Stimulated activated memory B cell treated with anti-CD40 and anti-IgM and Interleukin-4, amounts not matched to agents 10 μg/mL and 1 μg/mL and 100 μg/mL, for 72 hours (primary cell): ENCODE results near the gene ABL2.

ENCODE experiments used
- ATAC-seq: fragments of 150-1000 bp; cut with Tn5 transposase; 2 replicates; pipeline ENCODE4 v1.10.0; 2021
- H3K27ac Mint-ChIP-seq: one replicate; pipeline ENCODE4 v1.8.0; 2022; ENCODE audit warnings: mild to moderate bottlenecking, mixed read lengths
- H3K27me3 Mint-ChIP-seq: one replicate; pipeline ENCODE4 v1.8.0; 2022; ENCODE audit warnings: mixed read lengths
- H3K36me3 Mint-ChIP-seq: one replicate; pipeline ENCODE4 v1.8.0; 2022; ENCODE audit warnings: mixed read lengths
- H3K4me1 Mint-ChIP-seq: one replicate; pipeline ENCODE4 v1.8.0; 2022; ENCODE audit warnings: mixed read lengths
- H3K4me3 Mint-ChIP-seq: one replicate; pipeline ENCODE4 v1.8.0; 2022; ENCODE audit warnings: mild to moderate bottlenecking, moderate library complexity, mixed read lengths
- H3K9me3 Mint-ChIP-seq: one replicate; pipeline ENCODE4 v1.8.0; 2022; ENCODE audit warnings: mixed read lengths

The ABL2 gene

GRCh38 chr1:179167418-179167777, 62.1 kb downstream of the ABL2 start:
- H3K4me3 Mint-ChIP-seq = no peak overlapping the region
- peaks cover 29% of the 10 kb centered on the region for H3K4me1 Mint-ChIP-seq
- peak overlapping the region; percentile 44 for H3K27ac Mint-ChIP-seq
- no peak for ATAC-seq
- no peaks in the 10 kb centered on the region for H3K36me3 Mint-ChIP-seq
- H3K9me3 Mint-ChIP-seq = no peaks in the 10 kb centered on the region
- no peaks in the 10 kb centered on the region for H3K27me3 Mint-ChIP-seq

DNA sequence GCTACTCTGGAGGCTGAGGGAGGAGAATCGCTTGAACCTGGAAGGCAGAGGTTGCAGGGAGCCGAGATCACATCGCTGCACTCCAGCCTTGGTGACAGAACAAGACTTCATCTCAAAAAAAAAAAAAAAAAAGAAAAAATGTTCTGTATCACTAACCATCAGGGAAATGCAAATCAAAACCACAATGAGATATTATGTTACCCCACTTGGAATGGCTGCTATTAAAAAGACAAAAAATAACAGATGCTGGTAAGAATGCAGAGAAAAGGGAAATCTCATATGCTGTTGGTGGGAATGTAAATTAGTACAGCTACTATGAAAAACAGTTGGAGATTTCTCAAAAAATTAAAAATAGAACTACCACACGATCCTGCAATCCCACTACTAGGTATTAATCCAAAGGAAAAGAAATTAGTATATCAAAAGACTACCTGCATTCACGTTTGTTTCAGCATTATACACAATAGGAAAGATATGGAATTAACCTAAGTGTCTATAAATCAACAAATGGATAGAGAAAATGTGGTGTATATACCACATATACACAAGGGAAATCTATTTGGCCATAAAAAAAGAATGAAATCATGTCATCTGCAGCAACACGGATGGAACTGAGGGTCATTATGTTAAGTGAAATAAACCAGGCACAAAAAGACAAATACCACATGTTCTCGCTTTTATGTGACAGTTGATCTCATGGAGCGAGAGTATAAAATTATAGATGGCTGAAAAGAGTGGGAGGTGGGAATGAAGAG, 62.6 kb downstream of the ABL2 start:
- peaks cover 29% of the 10 kb centered on the region for H3K4me1 Mint-ChIP-seq
- no peaks in the 10 kb centered on the region for H3K9me3 Mint-ChIP-seq
- ATAC-seq = no peak

DNA sequence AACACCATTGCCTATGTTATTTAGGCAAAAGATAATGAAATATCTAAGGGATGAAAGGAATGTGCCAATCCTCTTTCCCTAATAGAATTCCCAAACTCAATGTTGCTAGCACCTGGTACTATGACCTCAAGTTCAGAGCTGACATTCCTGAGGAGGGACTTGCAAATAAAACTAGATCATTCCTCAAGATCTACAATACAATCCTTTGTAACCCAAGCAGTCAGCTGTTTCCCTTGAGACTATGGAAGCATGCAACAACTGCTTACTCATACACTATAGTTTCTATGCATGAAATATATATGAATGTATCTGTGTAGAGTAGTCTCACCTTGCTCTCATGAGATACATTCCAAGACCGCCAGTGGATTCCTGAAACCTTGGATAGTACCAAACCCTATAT, 65.0 kb downstream of the ABL2 start:
- Mint-ChIP-seq H3K27me3 (no peaks in the 10 kb centered on the region), H3K36me3 (peaks cover 6% of the 10 kb centered on the region), H3K9me3 (no peaks in the 10 kb centered on the region), H3K27ac (no peak overlapping the region), H3K4me1 (peaks cover 29% of the 10 kb centered on the region), H3K4me3 (no peak overlapping the region)
- ATAC-seq = no peak

More for the DNA sequence above, 62.6 kb downstream of the ABL2 start:
- Mint-ChIP-seq H3K36me3 (peaks cover 2% of the 10 kb centered on the region), H3K4me3 (no peak overlapping the region), H3K27me3 (no peaks in the 10 kb centered on the region), H3K27ac (peak overlapping the region; percentile 44)

- ATAC-seq = no peak
- no peaks in the 10 kb centered on the region for H3K9me3 Mint-ChIP-seq
- H3K27me3 Mint-ChIP-seq = no peaks in the 10 kb centered on the region
- peaks cover 27% of the 10 kb centered on the region for H3K4me1 Mint-ChIP-seq
- no peak overlapping the region for H3K4me3 Mint-ChIP-seq
- H3K36me3 Mint-ChIP-seq = peaks cover 11% of the 10 kb centered on the region
- no peak overlapping the region for H3K27ac Mint-ChIP-seq
These were observed 72.8 kb downstream of the ABL2 start for GRCh38 chr1:179156708-179157107.

DNA sequence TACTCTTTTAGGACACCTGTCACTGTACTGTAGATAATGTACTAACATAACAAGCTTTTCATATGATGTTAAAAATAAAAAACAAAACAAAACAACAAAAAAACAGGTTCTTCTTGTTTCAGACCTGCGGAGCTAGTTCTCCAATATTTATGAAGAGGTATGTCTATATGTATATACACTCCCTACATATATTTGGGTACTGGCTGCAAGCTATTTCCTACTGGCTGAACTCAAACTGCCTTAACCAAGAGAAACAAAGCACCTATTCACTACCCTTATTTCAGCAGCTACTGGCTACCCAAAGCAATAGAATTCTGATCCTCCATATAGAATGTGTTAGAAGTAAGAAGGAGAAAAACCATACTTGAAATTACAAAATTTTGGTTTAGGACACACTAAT, 73.5 kb downstream of the ABL2 start:
- ATAC-seq = no peak
- Mint-ChIP-seq H3K27ac (no peak overlapping the region), H3K9me3 (no peaks in the 10 kb centered on the region), H3K4me3 (no peak overlapping the region), H3K36me3 (peaks cover 9% of the 10 kb centered on the region), H3K27me3 (no peaks in the 10 kb centered on the region), H3K4me1 (peaks cover 27% of the 10 kb centered on the region)

DNA sequence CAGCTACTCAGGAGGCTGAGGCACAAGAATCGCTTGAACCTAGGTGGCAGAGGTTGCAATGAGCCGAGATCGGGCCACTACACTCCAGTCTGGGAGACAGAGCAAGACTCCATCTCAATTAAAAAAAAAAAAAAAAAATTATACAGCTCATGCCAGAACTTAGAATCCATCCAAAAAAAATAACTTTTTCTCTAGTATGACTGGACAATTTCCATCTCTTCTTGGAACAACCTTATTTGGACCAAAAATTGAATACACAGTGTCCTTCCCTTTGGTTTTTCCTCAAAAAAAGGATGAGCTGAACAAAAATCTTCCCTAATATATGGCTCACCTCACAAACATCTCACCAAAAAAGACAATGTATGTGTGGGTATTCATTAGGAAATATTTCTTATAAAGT, 73.9 kb downstream of the ABL2 start:
- Mint-ChIP-seq H3K36me3 (peaks cover 13% of the 10 kb centered on the region), H3K27me3 (no peaks in the 10 kb centered on the region), H3K4me1 (peaks cover 27% of the 10 kb centered on the region), H3K4me3 (no peak overlapping the region), H3K27ac (no peak overlapping the region), H3K9me3 (no peaks in the 10 kb centered on the region)
- ATAC-seq = no peak

- Mint-ChIP-seq H3K27me3 (no peaks in the 10 kb centered on the region), H3K4me3 (no peak overlapping the region), H3K27ac (peak overlapping the region; percentile 15), H3K9me3 (no peaks in the 10 kb centered on the region), H3K4me1 (peaks cover 27% of the 10 kb centered on the region), H3K36me3 (peaks cover 19% of the 10 kb centered on the region)
- no peak for ATAC-seq
These were observed 75.0 kb downstream of the ABL2 start for GRCh38 chr1:179154437-179154836.

- Mint-ChIP-seq H3K36me3 (peaks cover 28% of the 10 kb centered on the region), H3K9me3 (no peaks in the 10 kb centered on the region), H3K4me1 (peaks cover 27% of the 10 kb centered on the region), H3K27ac (no peak overlapping the region), H3K27me3 (no peaks in the 10 kb centered on the region), H3K4me3 (no peak overlapping the region)
- no peak for ATAC-seq
These were observed 76.3 kb downstream of the ABL2 start for GRCh38 chr1:179153217-179153616.

- ATAC-seq = peak; percentile 58
- Mint-ChIP-seq H3K9me3 (no peaks in the 10 kb centered on the region), H3K36me3 (peaks cover 32% of the 10 kb centered on the region), H3K4me3 (no peak overlapping the region), H3K27me3 (no peaks in the 10 kb centered on the region), H3K4me1 (peaks cover 27% of the 10 kb centered on the region), H3K27ac (no peak overlapping the region)
These were observed 77.4 kb downstream of the ABL2 start for GRCh38 chr1:179151908-179152682.

- Mint-ChIP-seq H3K4me1 (peaks cover 8% of the 10 kb centered on the region), H3K36me3 (peaks cover 22% of the 10 kb centered on the region), H3K27me3 (no peaks in the 10 kb centered on the region), H3K9me3 (no peaks in the 10 kb centered on the region), H3K4me3 (no peak overlapping the region), H3K27ac (no peak overlapping the region)
- ATAC-seq = no peak
These were observed 82.6 kb downstream of the ABL2 start for GRCh38 chr1:179146911-179147310.

- H3K4me1 Mint-ChIP-seq = peaks cover 10% of the 10 kb centered on the region
- H3K9me3 Mint-ChIP-seq = no peaks in the 10 kb centered on the region
- no peak overlapping the region for H3K27ac Mint-ChIP-seq
- peaks cover 22% of the 10 kb centered on the region for H3K36me3 Mint-ChIP-seq
- no peak overlapping the region for H3K4me3 Mint-ChIP-seq
- no peaks in the 10 kb centered on the region for H3K27me3 Mint-ChIP-seq
- ATAC-seq = no peak
These were observed 83.0 kb downstream of the ABL2 start for GRCh38 chr1:179146476-179146875.

DNA sequence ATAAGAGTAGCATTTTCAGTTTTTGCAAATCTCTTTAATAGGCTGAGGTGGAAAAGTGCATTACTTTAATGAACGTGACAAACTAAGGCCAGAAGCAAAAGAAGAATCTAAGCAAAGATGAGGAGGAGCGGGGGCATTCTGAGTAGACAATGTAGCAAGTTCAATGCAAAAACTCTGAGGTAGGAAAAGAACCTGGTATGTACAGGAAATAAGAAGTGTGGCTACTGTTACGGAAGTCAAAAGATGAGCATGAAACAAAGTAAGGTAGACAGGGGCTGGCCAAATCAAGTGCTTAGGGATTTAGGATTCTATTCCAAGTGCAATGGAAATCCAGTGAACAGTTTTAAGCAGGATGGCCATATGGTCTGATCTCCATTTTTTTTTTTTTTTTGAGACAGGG, 84.0 kb downstream of the ABL2 start:
- no peaks in the 10 kb centered on the region for H3K27me3 Mint-ChIP-seq
- peaks cover 12% of the 10 kb centered on the region for H3K4me1 Mint-ChIP-seq
- H3K4me3 Mint-ChIP-seq = no peak overlapping the region
- no peaks in the 10 kb centered on the region for H3K9me3 Mint-ChIP-seq
- H3K27ac Mint-ChIP-seq = no peak overlapping the region
- ATAC-seq = no peak
- H3K36me3 Mint-ChIP-seq = peaks cover 21% of the 10 kb centered on the region

GRCh38 chr1:179144626-179145025, 84.9 kb downstream of the ABL2 start:
- Mint-ChIP-seq H3K4me1 (peaks cover 18% of the 10 kb centered on the region), H3K27ac (no peak overlapping the region), H3K27me3 (no peaks in the 10 kb centered on the region), H3K4me3 (no peak overlapping the region), H3K9me3 (no peaks in the 10 kb centered on the region), H3K36me3 (peaks cover 24% of the 10 kb centered on the region)
- no peak for ATAC-seq

DNA sequence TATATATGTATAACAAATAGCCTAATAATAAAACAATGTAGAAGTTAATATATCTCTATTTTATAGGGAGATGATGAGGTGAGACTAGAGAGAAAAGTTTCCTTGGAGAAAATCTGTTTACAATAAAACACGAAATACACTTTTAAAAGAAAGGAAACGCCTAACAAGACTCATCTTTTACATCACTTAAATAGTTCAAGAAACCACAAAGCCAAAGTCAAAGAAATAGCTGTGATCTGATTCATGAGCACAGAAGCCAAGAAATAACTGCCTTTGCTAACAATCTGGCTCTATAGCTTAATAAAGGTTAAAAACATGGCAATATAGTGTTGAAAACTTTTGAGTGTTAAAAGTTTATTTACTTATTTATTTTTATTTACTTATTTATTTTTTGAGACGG, 86.2 kb downstream of the ABL2 start:
- H3K4me3 Mint-ChIP-seq = no peak overlapping the region
- ATAC-seq = no peak
- no peak overlapping the region for H3K27ac Mint-ChIP-seq
- H3K9me3 Mint-ChIP-seq = no peaks in the 10 kb centered on the region
- H3K27me3 Mint-ChIP-seq = no peaks in the 10 kb centered on the region
- H3K36me3 Mint-ChIP-seq = peaks cover 22% of the 10 kb centered on the region
- H3K4me1 Mint-ChIP-seq = peaks cover 24% of the 10 kb centered on the region

DNA sequence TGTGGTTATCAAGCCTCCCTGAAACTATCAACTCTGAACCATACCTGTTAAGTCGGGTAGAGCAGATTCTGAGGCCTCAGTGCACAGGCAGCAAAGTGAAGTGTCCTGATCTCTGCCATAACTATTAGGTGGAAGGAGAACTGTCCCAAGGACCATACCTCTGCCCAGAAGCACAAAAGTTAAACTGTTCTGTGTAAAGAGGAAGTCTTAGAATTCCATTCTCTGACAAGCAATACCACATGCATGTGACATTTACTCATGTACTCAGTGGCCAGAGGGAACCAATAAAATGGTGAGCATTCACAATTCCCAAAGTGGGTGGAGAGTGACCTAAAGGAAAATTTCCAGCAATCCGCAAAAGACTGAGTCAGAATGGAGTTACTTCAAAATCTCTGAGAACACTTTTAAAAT, 86.6 kb downstream of the ABL2 start:
- H3K9me3 Mint-ChIP-seq = no peaks in the 10 kb centered on the region
- no peak overlapping the region for H3K27ac Mint-ChIP-seq
- H3K4me3 Mint-ChIP-seq = no peak overlapping the region
- no peaks in the 10 kb centered on the region for H3K27me3 Mint-ChIP-seq
- H3K4me1 Mint-ChIP-seq = peaks cover 24% of the 10 kb centered on the region
- ATAC-seq = no peak
- H3K36me3 Mint-ChIP-seq = peaks cover 17% of the 10 kb centered on the region
